HepG2 (cell line): ENCODE results near the gene MYH7.

Source experiments
- ISL2 ChIP-seq: sonication (generic); formaldehyde crosslinking; IDR thresholded peaks from 2 replicates; pipeline ENCODE4 v1.5.0; 2020; ENCODE audit warnings: missing genetic modification reagents
- KLF16 ChIP-seq, 2 experiments: sonication (generic) in 1 of 2; formaldehyde crosslinking in 1 of 2; IDR thresholded peaks; 2 replicates each; pipeline versions ENCODE4 v1.6.1 to v1.8.0; 2016 to 2023; ENCODE audit warnings: missing genetic modification reagents in 2 of 2, missing compliant biosample characterization in 1 of 2
- POLR2G ChIP-seq: fragments of 200-400 bp; formaldehyde crosslinking; IDR thresholded peaks from 2 replicates; pipeline ENCODE4 v1.6.1; 2018; ENCODE audit warnings: mild to moderate bottlenecking, low read depth, low read length, moderate library complexity
- SOX5 ChIP-seq: IDR thresholded peaks from 2 replicates; pipeline ENCODE4 v1.6.1; 2016; ENCODE audit warnings: borderline replicate concordance
- ZNF878 ChIP-seq: sonication (generic); formaldehyde crosslinking; IDR thresholded peaks from 2 replicates; pipeline ENCODE4 v1.8.1; 2023; ENCODE audit warnings: mild to moderate bottlenecking, missing genetic modification reagents, moderate library complexity
- TF ChIP-seq, protein P1 (sequence below): sonication (generic); formaldehyde crosslinking; IDR thresholded peaks from 2 replicates; pipeline ENCODE4 v1.4.0; 2020; ENCODE audit warnings: missing genetic modification reagents
- TF ChIP-seq, protein P2 (sequence below): sonication (generic); formaldehyde crosslinking; IDR thresholded peaks from 2 replicates; pipeline ENCODE4 v1.5.0; 2020; ENCODE audit warnings: mild to moderate bottlenecking, missing genetic modification reagents, moderate library complexity
- TF ChIP-seq, protein P3 (sequence below): sonication (generic); formaldehyde crosslinking; IDR thresholded peaks from 2 replicates; pipeline ENCODE4 v1.4.0; 2020; ENCODE audit warnings: missing genetic modification reagents

DNA sequence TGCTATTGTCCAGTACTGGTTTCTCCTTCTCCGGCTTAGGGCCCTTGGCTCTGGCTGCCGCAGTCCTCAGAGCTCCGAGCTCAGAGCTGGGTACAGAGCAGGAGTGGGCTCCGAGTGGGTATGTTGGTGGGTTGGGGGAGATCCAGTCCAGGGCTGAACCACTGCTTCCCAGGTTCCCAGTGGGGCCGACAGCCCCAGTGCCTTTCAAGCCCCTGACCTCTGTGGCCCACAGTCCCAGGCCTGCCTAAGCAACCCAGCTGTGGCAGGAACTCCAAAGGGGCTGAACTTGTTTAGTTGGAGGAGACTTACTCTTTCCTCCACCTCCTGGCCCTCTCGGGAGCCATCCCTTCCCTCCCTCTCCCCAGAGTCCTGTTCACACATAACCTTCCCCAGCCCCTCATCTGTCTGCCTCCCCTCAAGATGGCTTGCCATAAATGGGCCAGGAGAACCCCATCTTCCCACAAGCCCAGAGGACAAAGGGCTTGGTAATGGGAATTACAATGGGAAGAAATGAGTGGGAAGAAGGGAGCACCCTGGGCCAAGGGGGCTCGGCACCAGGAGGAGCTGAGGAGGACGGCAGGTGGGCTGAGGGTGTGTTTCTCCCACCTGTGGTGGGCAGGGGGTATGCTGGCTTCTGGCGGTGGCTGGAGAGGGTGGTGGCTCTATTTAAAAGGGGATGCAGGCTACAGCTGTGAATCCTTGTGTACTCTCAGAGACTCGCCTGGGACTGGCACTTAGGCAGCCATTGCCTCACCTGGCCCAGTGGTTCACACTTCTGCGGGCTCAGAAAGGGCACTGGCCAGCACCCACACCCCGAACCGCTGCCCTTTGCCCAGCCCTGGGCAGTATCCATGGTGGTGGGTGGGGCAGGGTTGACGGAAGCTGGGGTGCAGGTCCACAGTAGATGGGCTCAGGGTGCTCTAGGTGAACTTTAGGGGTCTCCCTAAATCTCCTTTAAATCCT lies 23.6 kb downstream of the MYH7 start:
- TF ChIP-seq, protein P1, sequence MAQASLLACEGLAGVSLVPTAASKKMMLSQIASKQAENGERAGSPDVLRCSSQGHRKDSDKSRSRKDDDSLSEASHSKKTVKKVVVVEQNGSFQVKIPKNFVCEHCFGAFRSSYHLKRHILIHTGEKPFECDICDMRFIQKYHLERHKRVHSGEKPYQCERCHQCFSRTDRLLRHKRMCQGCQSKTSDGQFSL (CRISPR knock-in tag), result no peak
- TF ChIP-seq, protein P2, sequence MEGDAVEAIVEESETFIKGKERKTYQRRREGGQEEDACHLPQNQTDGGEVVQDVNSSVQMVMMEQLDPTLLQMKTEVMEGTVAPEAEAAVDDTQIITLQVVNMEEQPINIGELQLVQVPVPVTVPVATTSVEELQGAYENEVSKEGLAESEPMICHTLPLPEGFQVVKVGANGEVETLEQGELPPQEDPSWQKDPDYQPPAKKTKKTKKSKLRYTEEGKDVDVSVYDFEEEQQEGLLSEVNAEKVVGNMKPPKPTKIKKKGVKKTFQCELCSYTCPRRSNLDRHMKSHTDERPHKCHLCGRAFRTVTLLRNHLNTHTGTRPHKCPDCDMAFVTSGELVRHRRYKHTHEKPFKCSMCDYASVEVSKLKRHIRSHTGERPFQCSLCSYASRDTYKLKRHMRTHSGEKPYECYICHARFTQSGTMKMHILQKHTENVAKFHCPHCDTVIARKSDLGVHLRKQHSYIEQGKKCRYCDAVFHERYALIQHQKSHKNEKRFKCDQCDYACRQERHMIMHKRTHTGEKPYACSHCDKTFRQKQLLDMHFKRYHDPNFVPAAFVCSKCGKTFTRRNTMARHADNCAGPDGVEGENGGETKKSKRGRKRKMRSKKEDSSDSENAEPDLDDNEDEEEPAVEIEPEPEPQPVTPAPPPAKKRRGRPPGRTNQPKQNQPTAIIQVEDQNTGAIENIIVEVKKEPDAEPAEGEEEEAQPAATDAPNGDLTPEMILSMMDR, result no peak
- TF ChIP-seq SOX5 (CRISPR knock-in tag) (no peak), ISL2 (CRISPR knock-in tag) (no peak), ZNF878 (CRISPR knock-in tag) (no peak), POLR2G (no peak), KLF16 (CRISPR knock-in tag; IDR thresholded peaks at IDR 0.05) (no peak)
- TF ChIP-seq, protein P3, sequence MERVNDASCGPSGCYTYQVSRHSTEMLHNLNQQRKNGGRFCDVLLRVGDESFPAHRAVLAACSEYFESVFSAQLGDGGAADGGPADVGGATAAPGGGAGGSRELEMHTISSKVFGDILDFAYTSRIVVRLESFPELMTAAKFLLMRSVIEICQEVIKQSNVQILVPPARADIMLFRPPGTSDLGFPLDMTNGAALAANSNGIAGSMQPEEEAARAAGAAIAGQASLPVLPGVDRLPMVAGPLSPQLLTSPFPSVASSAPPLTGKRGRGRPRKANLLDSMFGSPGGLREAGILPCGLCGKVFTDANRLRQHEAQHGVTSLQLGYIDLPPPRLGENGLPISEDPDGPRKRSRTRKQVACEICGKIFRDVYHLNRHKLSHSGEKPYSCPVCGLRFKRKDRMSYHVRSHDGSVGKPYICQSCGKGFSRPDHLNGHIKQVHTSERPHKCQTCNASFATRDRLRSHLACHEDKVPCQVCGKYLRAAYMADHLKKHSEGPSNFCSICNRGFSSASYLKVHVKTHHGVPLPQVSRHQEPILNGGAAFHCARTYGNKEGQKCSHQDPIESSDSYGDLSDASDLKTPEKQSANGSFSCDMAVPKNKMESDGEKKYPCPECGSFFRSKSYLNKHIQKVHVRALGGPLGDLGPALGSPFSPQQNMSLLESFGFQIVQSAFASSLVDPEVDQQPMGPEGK (CRISPR knock-in tag), result no peak
